Measurements from ENCODE around the gene C9.

GRCh38 chr5:39394946-39395345, 30.7 kb upstream of the C9 start:
- TF ChIP-seq POLR2A (IDR thresholded peaks at IDR 0.05) = no peak
- no peak for TF ChIP-seq CTCF (IDR thresholded peaks at IDR 0.05)
